ENCODE results near the gene ANKH. TPM values are rescaled to one million over a fixed set of nuclear protein-coding genes. Genes with fewer than 3 reads are reported as not detected.
A peak's percentile ranks its signal among the peaks of the same experiment; 100 is the strongest.

Gene ANKH
- total and polyA plus RNA-seq, 2 of the 13 experiments (the other 11 are each of a cell fraction or from before 2014, with no cell fraction given): 25.0 to 36.0 TPM

DNA sequence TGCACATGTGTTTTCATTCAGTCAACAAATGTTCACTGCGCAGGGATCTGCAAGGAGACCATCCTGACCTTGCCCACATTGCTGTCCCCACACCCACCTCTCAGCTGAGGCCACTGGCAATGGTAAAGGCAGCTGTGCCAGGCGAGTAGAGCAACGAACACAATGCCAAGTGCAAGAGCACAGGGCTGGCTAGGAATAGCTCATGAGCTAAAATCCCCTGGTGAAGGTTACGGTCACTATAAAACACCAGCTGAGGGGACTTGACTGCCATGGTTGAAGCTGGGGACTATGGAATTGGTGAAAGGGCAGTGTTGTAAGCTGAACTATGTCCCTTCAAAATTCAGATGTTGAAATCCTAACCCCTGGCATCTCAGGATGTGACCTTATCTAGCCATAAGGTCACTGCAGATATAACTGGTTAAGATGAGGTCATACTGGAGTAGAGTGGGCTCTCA is 111.0 kb downstream of the ANKH start (continued):
- TF ChIP-seq, protein P1, sequence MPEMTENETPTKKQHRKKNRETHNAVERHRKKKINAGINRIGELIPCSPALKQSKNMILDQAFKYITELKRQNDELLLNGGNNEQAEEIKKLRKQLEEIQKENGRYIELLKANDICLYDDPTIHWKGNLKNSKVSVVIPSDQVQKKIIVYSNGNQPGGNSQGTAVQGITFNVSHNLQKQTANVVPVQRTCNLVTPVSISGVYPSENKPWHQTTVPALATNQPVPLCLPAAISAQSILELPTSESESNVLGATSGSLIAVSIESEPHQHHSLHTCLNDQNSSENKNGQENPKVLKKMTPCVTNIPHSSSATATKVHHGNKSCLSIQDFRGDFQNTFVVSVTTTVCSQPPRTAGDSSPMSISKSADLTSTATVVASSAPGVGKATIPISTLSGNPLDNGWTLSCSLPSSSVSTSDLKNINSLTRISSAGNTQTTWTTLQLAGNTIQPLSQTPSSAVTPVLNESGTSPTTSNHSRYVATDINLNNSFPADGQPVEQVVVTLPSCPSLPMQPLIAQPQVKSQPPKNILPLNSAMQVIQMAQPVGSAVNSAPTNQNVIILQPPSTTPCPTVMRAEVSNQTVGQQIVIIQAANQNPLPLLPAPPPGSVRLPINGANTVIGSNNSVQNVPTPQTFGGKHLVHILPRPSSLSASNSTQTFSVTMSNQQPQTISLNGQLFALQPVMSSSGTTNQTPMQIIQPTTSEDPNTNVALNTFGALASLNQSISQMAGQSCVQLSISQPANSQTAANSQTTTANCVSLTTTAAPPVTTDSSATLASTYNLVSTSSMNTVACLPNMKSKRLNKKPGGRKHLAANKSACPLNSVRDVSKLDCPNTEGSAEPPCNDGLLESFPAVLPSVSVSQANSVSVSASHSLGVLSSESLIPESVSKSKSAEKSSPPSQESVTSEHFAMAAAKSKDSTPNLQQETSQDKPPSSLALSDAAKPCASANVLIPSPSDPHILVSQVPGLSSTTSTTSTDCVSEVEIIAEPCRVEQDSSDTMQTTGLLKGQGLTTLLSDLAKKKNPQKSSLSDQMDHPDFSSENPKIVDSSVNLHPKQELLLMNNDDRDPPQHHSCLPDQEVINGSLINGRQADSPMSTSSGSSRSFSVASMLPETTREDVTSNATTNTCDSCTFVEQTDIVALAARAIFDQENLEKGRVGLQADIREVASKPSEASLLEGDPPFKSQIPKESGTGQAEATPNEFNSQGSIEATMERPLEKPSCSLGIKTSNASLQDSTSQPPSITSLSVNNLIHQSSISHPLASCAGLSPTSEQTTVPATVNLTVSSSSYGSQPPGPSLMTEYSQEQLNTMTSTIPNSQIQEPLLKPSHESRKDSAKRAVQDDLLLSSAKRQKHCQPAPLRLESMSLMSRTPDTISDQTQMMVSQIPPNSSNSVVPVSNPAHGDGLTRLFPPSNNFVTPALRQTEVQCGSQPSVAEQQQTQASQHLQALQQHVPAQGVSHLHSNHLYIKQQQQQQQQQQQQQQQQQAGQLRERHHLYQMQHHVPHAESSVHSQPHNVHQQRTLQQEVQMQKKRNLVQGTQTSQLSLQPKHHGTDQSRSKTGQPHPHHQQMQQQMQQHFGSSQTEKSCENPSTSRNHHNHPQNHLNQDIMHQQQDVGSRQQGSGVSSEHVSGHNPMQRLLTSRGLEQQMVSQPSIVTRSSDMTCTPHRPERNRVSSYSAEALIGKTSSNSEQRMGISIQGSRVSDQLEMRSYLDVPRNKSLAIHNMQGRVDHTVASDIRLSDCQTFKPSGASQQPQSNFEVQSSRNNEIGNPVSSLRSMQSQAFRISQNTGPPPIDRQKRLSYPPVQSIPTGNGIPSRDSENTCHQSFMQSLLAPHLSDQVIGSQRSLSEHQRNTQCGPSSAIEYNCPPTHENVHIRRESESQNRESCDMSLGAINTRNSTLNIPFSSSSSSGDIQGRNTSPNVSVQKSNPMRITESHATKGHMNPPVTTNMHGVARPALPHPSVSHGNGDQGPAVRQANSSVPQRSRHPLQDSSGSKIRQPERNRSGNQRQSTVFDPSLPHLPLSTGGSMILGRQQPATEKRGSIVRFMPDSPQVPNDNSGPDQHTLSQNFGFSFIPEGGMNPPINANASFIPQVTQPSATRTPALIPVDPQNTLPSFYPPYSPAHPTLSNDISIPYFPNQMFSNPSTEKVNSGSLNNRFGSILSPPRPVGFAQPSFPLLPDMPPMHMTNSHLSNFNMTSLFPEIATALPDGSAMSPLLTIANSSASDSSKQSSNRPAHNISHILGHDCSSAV (CRISPR knock-in tag; IDR thresholded peaks at IDR 0.05; ENCODE audit: borderline replicate concordance): no peak
- no peak for TF ChIP-seq ZNF180 (CRISPR knock-in tag; IDR thresholded peaks at IDR 0.05; ENCODE audit: borderline replicate concordance, low read depth)
- TF ChIP-seq ZNF367 (CRISPR knock-in tag; IDR thresholded peaks at IDR 0.05; ENCODE audit: borderline replicate concordance): no peak
- peak; percentile 59; the same call in 1 of the 2 replicates for TF ChIP-seq SOX5 (CRISPR knock-in tag; IDR thresholded peaks at IDR 0.05; ENCODE audit: borderline replicate concordance)
- TF ChIP-seq ARNT (IDR thresholded peaks at IDR 0.05): no peak
- no peak for TF ChIP-seq ZNF652 (CRISPR knock-in tag; IDR thresholded peaks at IDR 0.05; ENCODE audit: borderline replicate concordance, low read depth)
- TF ChIP-seq, protein P2, sequence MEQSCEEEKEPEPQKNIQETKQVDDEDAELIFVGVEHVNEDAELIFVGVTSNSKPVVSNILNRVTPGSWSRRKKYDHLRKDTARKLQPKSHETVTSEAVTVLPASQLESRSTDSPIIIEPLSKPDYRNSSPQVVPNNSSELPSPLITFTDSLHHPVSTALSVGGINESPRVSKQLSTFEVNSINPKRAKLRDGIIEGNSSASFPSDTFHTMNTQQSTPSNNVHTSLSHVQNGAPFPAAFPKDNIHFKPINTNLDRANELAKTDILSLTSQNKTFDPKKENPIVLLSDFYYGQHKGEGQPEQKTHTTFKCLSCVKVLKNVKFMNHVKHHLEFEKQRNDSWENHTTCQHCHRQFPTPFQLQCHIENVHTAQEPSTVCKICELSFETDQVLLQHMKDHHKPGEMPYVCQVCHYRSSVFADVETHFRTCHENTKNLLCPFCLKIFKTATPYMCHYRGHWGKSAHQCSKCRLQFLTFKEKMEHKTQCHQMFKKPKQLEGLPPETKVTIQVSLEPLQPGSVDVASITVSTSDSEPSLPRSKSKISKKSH (CRISPR knock-in tag; IDR thresholded peaks at IDR 0.05; ENCODE audit: borderline replicate concordance): no peak
- no peak for TF ChIP-seq SMAD9 (CRISPR knock-in tag; IDR thresholded peaks at IDR 0.05)
- no peak for TF ChIP-seq TP53 (CRISPR knock-in tag; conservative IDR thresholded peaks at IDR 0.05)
- TF ChIP-seq, protein P3, sequence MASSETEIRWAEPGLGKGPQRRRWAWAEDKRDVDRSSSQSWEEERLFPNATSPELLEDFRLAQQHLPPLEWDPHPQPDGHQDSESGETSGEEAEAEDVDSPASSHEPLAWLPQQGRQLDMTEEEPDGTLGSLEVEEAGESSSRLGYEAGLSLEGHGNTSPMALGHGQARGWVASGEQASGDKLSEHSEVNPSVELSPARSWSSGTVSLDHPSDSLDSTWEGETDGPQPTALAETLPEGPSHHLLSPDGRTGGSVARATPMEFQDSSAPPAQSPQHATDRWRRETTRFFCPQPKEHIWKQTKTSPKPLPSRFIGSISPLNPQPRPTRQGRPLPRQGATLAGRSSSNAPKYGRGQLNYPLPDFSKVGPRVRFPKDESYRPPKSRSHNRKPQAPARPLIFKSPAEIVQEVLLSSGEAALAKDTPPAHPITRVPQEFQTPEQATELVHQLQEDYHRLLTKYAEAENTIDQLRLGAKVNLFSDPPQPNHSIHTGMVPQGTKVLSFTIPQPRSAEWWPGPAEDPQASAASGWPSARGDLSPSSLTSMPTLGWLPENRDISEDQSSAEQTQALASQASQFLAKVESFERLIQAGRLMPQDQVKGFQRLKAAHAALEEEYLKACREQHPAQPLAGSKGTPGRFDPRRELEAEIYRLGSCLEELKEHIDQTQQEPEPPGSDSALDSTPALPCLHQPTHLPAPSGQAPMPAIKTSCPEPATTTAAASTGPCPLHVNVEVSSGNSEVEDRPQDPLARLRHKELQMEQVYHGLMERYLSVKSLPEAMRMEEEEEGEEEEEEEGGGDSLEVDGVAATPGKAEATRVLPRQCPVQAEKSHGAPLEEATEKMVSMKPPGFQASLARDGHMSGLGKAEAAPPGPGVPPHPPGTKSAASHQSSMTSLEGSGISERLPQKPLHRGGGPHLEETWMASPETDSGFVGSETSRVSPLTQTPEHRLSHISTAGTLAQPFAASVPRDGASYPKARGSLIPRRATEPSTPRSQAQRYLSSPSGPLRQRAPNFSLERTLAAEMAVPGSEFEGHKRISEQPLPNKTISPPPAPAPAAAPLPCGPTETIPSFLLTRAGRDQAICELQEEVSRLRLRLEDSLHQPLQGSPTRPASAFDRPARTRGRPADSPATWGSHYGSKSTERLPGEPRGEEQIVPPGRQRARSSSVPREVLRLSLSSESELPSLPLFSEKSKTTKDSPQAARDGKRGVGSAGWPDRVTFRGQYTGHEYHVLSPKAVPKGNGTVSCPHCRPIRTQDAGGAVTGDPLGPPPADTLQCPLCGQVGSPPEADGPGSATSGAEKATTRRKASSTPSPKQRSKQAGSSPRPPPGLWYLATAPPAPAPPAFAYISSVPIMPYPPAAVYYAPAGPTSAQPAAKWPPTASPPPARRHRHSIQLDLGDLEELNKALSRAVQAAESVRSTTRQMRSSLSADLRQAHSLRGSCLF (CRISPR knock-in tag; IDR thresholded peaks at IDR 0.05; ENCODE audit: borderline replicate concordance): no peak
- TF ChIP-seq U2AF2 (IDR thresholded peaks at IDR 0.05; ENCODE audit: low read depth, low read length): no peak
- no peak for TF ChIP-seq E2F2 (CRISPR knock-in tag; IDR thresholded peaks at IDR 0.05; ENCODE audit: borderline replicate concordance)
